Suprapubic skin (tissue), 4 donors: ENCODE measurements around the gene ZC3HAV1.

Source experiments
- CTCF ChIP-seq, 2 donors: fragments of 200-600 bp in 1 of 2; fragments of 450-650 bp in 1 of 2; sonication (generic) in 1 of 2; IDR thresholded peaks; one replicate each; pipeline ENCODE4 v1.5.1; 2016 to 2019; ENCODE audit warnings: antibody characterized with exemption in 2 of 2, mild to moderate bottlenecking in 1 of 2, moderate library complexity in 1 of 2
- EP300 ChIP-seq: sonication (generic); formaldehyde crosslinking; IDR thresholded peaks from one replicate; pipeline ENCODE4 v1.6.1; 2017; ENCODE audit warnings: antibody characterized with exemption
- POLR2A ChIP-seq, 2 donors: fragments of 450-650 bp; IDR thresholded peaks; one replicate each; pipeline ENCODE4 v1.6.1; 2017; ENCODE audit warnings: antibody characterized with exemption in 2 of 2, mild to moderate bottlenecking in 2 of 2, moderate library complexity in 2 of 2
- POLR2AphosphoS5 ChIP-seq, 3 donors: sonication (generic); formaldehyde crosslinking; IDR thresholded peaks; one replicate each; pipeline ENCODE4 v1.6.1; 2017; ENCODE audit warnings: antibody characterized with exemption in 3 of 3

- no peak for TF ChIP-seq CTCF (IDR thresholded peaks at IDR 0.05)
- TF ChIP-seq POLR2AphosphoS5 (IDR thresholded peaks at IDR 0.05), result no peak
- no peak for TF ChIP-seq POLR2A (IDR thresholded peaks at IDR 0.05)
- no peak for TF ChIP-seq EP300
Observed at GRCh38 chr7:139108266-139109187, 993 bp downstream of the ZC3HAV1 start.
